GM19193 (cell line): ENCODE data around the gene C4orf36.

ENCODE experiments used
- POLR2A ChIP-seq: IDR thresholded peaks from 4 replicates; pipeline ENCODE4 v1.6.1; 2011; ENCODE audit not compliant: insufficient read depth, insufficient read length; ENCODE audit errors: extremely low read depth

C4orf36 gene

DNA sequence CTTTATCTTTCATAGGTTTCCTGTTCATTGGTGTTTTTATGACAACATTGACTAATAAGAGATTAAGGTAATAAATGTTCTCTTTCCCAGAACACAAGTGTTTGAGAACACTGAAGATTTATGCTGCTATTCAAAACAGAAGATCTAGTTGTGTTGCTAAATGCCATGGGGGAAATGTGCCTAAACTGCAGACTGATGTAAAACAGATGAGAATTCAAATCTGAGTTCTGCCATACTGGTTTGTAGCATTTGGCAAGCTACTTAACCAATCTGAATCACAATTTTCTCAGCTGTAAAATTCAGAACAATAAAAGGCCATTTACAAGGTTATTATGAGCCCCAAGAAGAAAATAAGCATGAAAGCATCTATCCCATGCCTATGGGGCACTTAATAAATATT lies 45.3 kb downstream of the C4orf36 start:
- TF ChIP-seq POLR2A: no peak

GRCh38 chr4:86845593-86845992 lies 46.6 kb downstream of the C4orf36 start:
- TF ChIP-seq POLR2A: no peak

DNA sequence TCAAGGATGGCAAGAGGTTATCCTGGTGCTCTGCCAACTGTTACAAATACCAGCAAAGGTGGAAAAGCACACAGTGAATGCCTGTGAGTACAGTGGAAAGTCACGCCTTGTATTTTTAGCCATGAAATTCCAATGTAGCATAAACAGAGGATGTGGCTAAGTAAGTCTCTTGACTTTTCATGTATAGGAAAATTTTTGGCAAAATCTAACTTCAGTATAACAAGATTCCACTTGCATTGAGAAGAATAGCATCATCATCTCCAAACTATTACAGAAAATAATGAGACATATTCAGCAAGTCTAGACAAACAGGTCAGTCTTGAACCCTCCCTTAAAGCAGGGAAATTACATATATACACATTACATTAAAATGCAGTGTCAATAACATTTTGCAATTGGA lies 50.9 kb downstream of the C4orf36 start:
- TF ChIP-seq POLR2A: no peak

- no peak for TF ChIP-seq POLR2A
These were observed 51.4 kb downstream of the C4orf36 start for GRCh38 chr4:86840858-86841257.

DNA sequence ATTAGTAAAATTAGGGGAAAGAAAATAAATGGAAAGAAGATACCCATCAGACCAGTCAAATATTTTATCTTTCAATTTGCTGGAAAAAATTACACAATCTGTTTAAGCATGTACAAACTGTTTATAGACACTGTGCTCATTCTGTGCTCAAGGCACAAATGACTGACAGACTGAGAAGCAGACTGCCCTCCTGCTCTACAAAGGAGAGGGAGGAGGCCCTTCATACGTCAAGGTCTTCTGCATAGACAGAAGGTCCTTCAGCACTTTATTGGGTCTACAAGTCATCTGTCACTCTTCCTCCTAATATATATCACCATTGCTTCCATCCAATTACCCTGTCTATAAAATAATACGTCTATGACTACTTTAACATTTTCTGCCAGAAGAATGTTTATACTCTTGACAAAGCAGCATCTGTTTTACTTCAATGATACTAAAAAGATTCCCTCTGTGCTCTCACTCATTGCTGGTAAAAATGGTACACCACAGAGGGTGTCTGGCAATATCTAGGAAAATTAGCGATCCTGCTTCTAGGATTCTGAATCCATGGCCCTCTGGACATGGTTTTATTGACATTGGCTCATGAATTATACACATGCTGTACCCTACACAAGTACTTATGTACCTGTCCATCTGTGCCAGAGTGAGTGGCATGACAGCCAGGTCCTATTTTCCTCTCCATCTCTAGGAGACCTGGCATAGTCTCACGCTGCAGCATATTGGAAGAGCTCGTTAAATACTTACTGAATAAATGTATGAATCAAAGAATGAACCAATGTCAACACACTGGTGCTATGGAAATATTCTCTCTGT lies 54.3 kb downstream of the C4orf36 start:
- no peak for TF ChIP-seq POLR2A

DNA sequence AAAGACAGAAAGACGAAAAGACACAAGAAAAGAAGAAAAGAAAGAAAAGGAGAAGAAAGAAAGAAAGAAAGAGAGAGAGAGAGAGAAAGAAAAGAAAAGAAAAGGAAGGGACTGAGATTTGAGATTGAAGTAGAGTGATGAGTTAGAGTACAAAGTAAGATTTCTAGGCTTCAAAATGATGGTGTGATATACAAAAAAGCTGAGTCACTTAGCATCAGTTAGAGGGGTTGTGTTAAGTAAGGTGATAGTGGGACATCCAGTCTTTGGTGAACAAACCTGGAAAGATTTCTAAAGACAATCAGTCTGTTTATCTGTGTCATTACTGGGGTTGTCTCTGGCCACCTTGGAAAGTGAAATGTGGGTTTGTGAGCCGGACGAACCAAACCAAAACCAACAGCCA lies 56.5 kb downstream of the C4orf36 start:
- no peak for TF ChIP-seq POLR2A

- TF ChIP-seq POLR2A: no peak
These were observed 57.3 kb downstream of the C4orf36 start for GRCh38 chr4:86834901-86835300.

DNA sequence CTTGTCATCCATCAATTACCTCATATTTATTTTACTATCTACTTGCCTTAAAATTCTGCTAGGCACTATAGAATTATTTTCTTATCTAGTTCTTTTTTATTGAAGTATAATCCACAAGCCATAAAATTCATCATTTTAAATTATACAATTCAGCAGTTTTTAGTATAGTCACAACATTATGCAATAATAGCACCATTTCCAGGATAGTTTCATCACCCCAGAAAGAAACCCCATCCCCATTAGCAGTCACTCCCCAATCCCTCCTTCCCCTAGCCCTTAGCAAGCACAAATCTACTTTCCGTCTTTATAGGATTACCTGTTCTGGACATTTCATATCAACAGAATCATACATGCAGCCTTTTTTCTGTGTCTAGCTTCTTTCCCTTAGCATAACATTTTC lies 58.6 kb downstream of the C4orf36 start:
- TF ChIP-seq POLR2A: no peak

DNA sequence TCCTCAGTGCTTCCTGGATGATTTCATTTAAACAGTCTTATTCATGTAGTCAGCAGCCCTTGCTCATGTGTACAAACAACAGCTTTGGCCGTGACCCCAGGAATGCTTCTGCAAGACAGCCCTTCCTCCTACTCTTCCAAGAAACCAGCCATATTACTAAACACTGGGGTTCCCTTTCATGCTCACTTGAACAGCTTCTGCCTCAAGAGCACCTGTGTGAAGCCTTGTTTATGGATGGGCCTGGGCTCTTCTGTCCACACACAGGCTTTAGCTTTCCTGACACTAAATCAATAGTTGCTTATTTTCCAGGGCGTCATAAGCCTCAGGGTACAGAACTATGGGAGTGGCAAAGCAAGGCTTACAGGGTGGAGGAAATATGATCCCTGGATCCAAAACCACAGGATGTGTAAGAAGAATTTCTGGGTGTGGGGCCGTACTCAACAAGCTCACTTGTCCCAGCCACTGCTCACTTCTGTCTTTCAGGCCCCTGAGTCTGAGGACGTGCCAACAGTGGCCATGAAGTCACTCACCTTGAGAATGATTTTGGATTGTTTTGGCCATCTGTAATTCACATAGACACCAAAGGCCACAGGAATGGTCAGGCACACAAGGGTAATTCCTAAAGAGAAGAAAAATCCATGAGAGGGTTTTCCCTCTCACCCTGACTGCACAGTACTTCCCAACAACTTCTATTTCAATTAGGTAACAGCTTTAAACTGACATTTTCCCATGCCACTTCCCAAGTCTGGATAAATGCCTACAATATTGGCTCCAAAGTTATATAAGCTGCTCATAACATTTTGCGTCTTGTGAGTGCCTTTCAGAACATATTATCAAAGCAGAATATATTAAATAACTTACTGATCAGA lies 60.7 kb downstream of the C4orf36 start:
- no peak for TF ChIP-seq POLR2A
